Activated T-cell treated with anti-CD3 and anti-CD28 coated beads, Interleukin-2, amount 50 U/mL, for 72 hours (primary cell): Measurements from ENCODE around the gene ZDHHC14. TPM values are rescaled to one million over a fixed set of nuclear protein-coding genes. Genes with fewer than 3 reads are reported as not detected.

Source experiments
- ATAC-seq, 2 donors: fragments of 150-1000 bp; cut with Tn5 transposase; replicated peaks in 1 of 2; 2 replicates each; pipeline ENCODE4 v1.10.0; 2021; ENCODE audit warnings: moderate library complexity in 2 of 2, mild to moderate bottlenecking in 1 of 2
- DNase-seq, 2 donors: peaks; one replicate each; pipeline ENCODE4 v3.0.0; 2021 to 2022; ENCODE audit warnings: mixed read lengths in 1 of 2
- H3K27ac Mint-ChIP-seq: one replicate; pipeline ENCODE4 v1.8.0; 2022; ENCODE audit warnings: mild to moderate bottlenecking, moderate library complexity, mixed read lengths
- H3K27me3 Mint-ChIP-seq: one replicate; pipeline ENCODE4 v1.8.0; 2022; ENCODE audit warnings: low read depth, mixed read lengths
- H3K36me3 Mint-ChIP-seq, 2 donors: one replicate each; pipeline ENCODE4 v1.8.0; 2022; ENCODE audit warnings: mixed read lengths in 2 of 2, mild to moderate bottlenecking in 1 of 2; ENCODE audit not compliant: insufficient read depth in 2 of 2
- H3K4me1 Mint-ChIP-seq: one replicate; pipeline ENCODE4 v1.8.0; 2022; ENCODE audit warnings: low read depth, mixed read lengths
- H3K4me3 Mint-ChIP-seq, 2 donors: one replicate each; pipeline ENCODE4 v1.8.0; 2022; ENCODE audit warnings: mild to moderate bottlenecking in 2 of 2, mixed read lengths in 2 of 2, moderate library complexity in 2 of 2
- H3K9me3 Mint-ChIP-seq, 2 donors: one replicate each; pipeline ENCODE4 v1.8.0; 2022; ENCODE audit warnings: mixed read lengths in 2 of 2
- total RNA-seq, 2 donors: library from RNA; stranded (reverse); gene quantifications; one replicate each; pipeline ENCODE4 v1.2.3, GENCODE V29; 2022

ZDHHC14 gene
- total RNA-seq, 2 donors from 2014 or later: 10.3 to 15.4 TPM

DNA sequence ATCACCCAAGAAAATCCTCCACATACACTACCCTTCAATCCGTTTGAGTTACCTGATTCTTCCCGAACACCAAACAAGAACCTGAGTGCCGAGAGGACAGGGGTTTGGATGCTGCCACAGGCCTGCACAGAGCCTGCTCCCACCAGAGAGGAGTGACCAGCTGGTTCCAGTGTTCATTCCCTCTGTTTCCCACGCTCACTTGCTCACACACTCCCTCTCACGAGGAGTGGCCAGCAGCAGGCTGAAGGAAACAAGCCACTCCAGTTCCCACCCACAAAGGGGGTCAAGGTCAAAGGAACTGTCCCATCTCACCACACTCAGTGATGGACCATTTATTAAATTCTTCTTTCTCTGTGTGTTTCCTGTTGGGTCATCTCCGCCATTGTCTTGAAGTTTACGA, 344.8 kb downstream of the ZDHHC14 start:
- DNase-seq: no peak
- no peak for ATAC-seq
- Mint-ChIP-seq H3K27me3 (no peaks in the 10 kb centered on the region), H3K4me1 (no peaks in the 10 kb centered on the region), H3K27ac (no peak overlapping the region), H3K9me3 (peaks cover 11 to 13% of the 10 kb centered on the region in 2 donors), H3K36me3 (peaks cover 12 to 16% of the 10 kb centered on the region in 2 donors), H3K4me3 (no peak overlapping the region)

GRCh38 chr6:157726892-157727628, 346.1 kb downstream of the ZDHHC14 start:
- Mint-ChIP-seq H3K9me3 (peaks cover 11 to 13% of the 10 kb centered on the region in 2 donors), H3K36me3 (peaks cover 12 to 16% of the 10 kb centered on the region in 2 donors), H3K4me1 (no peaks in the 10 kb centered on the region), H3K4me3 (no peak overlapping the region), H3K27ac (no peak overlapping the region), H3K27me3 (no peaks in the 10 kb centered on the region)
- ATAC-seq (no peak), DNase-seq (no peak)

Other genes with a start within 250 kb of the ZDHHC14 start
- 10 to 100 TPM; 13.0 to 15.5 TPM for gene TMEM242, start 57.7 kb upstream of the ZDHHC14 start, total RNA-seq